Measurements from ENCODE around the gene KMT2C. TPM values are rescaled to one million over a fixed set of nuclear protein-coding genes. Genes with fewer than 3 reads are reported as not detected.

The KMT2C gene
- total RNA-seq, 4 donors from 2014 or later = 77.4 to 174 (median 114) TPM

GRCh38 chr7:152347888-152348287, 87.9 kb downstream of the KMT2C start:
- 94 to 95% methylated on average over 2 of the region's 2 CpGs for WGBS, 2 donors
- intact Hi-C loops (cut with DNase I) = loop anchor here (10.0 kb wide), 1 partner anchor 117 kb away; no protein-coding TSS in a partner anchor
- Histone ChIP-seq H3K27ac (no peak overlapping the region), H3K36me3 (peaks cover 0 to 3% of the 10 kb centered on the region in 2 donors), H3K9me3 (no peaks in the 10 kb centered on the region), H3K4me1 (peaks cover 0 to 2% of the 10 kb centered on the region in 2 donors), H3K4me3 (replicated peaks in 1 of 3) (no peak overlapping the region), H3K27me3 (no peaks in the 10 kb centered on the region)
- no peak for TF ChIP-seq CTCF (IDR thresholded peaks at IDR 0.05)
- TF ChIP-seq POLR2A (IDR thresholded peaks at IDR 0.05) = no peak
- DNase-seq = no peak

- Histone ChIP-seq H3K9me3 (no peaks in the 10 kb centered on the region), H3K36me3 (peaks cover 0 to 3% of the 10 kb centered on the region in 2 donors), H3K27me3 (no peaks in the 10 kb centered on the region), H3K4me1 (peaks cover 21 to 24% of the 10 kb centered on the region in 2 donors), H3K4me3 (replicated peaks in 1 of 3) (no peak overlapping the region), H3K27ac (no peak overlapping the region)
- DNase-seq = no peak
- TF ChIP-seq CTCF (IDR thresholded peaks at IDR 0.05) = no peak
- no peak for TF ChIP-seq POLR2A (IDR thresholded peaks at IDR 0.05)
- intact Hi-C loops (cut with DNase I) = loop anchor here (10.0 kb wide), 1 partner anchor 121 kb away; no protein-coding TSS in a partner anchor
- WGBS, 2 donors = 95 to 97% methylated on average over 2 of the region's 2 CpGs
These were observed 91.5 kb downstream of the KMT2C start for GRCh38 chr7:152344253-152344652.

- H3K36me3 ChIP-seq = peaks cover 0 to 3% of the 10 kb centered on the region in 2 donors
- no peaks in the 10 kb centered on the region for H3K9me3 ChIP-seq
- no peak overlapping the region for H3K4me3 ChIP-seq (replicated peaks in 1 of 3)
- TF ChIP-seq CTCF (IDR thresholded peaks at IDR 0.05) (no peak), POLR2A (IDR thresholded peaks at IDR 0.05) (no peak)
- peak overlapping the region in 1 of 3 donors; percentile 23 for H3K27ac ChIP-seq
- no peak for DNase-seq
- 87 to 91% methylated on average over 2 of the region's 2 CpGs for WGBS, 2 donors
- intact Hi-C loops (cut with DNase I) = loop anchor here (10.0 kb wide), 1 partner anchor 122 kb away; no protein-coding TSS in a partner anchor
- no peaks in the 10 kb centered on the region for H3K27me3 ChIP-seq
- H3K4me1 ChIP-seq = peaks cover 21 to 24% of the 10 kb centered on the region in 2 donors
These were observed 93.0 kb downstream of the KMT2C start for GRCh38 chr7:152342796-152343195.

- 89 to 92% methylated on average over 2 of the region's 2 CpGs for WGBS, 2 donors
- H3K27me3 ChIP-seq = no peaks in the 10 kb centered on the region
- no peaks in the 10 kb centered on the region for H3K9me3 ChIP-seq
- DNase-seq = no peak
- intact Hi-C loops (cut with DNase I) = loop anchor here (10.0 kb wide), 1 partner anchor 123 kb away; no protein-coding TSS in a partner anchor
- H3K36me3 ChIP-seq = peaks cover 0 to 1% of the 10 kb centered on the region in 2 donors
- H3K4me1 ChIP-seq = peaks cover 21 to 24% of the 10 kb centered on the region in 2 donors
- peak overlapping the region; percentile 65 to 74 (median 67) for H3K27ac ChIP-seq
- TF ChIP-seq POLR2A (IDR thresholded peaks at IDR 0.05) (no peak), CTCF (IDR thresholded peaks at IDR 0.05) (no peak)
- H3K4me3 ChIP-seq (replicated peaks in 1 of 3) = no peak overlapping the region
These were observed 93.9 kb downstream of the KMT2C start for GRCh38 chr7:152341914-152342236.

GRCh38 chr7:152341039-152341913, 94.5 kb downstream of the KMT2C start:
- Histone ChIP-seq H3K27me3 (no peaks in the 10 kb centered on the region), H3K9me3 (no peaks in the 10 kb centered on the region), H3K4me3 (replicated peaks in 1 of 3) (no peak overlapping the region), H3K4me1 (peaks cover 26 to 29% of the 10 kb centered on the region in 2 donors), H3K27ac (peak overlapping the region; percentile 65 to 74 (median 67)), H3K36me3 (no peaks in the 10 kb centered on the region)
- 50 to 51% methylated on average over 2 of the region's 2 CpGs for WGBS, 2 donors
- intact Hi-C loops (cut with DNase I) = loop anchor here (10.0 kb wide), 1 partner anchor 124 kb away; no protein-coding TSS in a partner anchor
- DNase-seq = peak; percentile 62 to 68
- peak; percentile 25 to 68 (median 59) for TF ChIP-seq CTCF (IDR thresholded peaks at IDR 0.05)
- peak in 1 of 2 donors; percentile 6 for TF ChIP-seq POLR2A (IDR thresholded peaks at IDR 0.05)

Data from thyroid gland (tissue), 4 donors.